ENCODE measurements around the gene KCNQ1.

- TF ChIP-seq JUND (IDR thresholded peaks at IDR 0.05): no peak
- TF ChIP-seq POLR2AphosphoS5 (IDR thresholded peaks at IDR 0.05; ENCODE audit: low read depth, low read length): no peak
- TF ChIP-seq CTCF (IDR thresholded peaks at IDR 0.05): no peak
- TF ChIP-seq YY1 (IDR thresholded peaks at IDR 0.05; ENCODE audit: low read depth): no peak
Observed at GRCh38 chr11:2816523-2816922, 371.7 kb downstream of the KCNQ1 start.

Measured in SK-N-SH (cell line).